ENCODE results near the gene TPRX1. TPM values are rescaled to one million over a fixed set of nuclear protein-coding genes. Genes with fewer than 3 reads are reported as not detected.

The TPRX1 gene
- total RNA-seq, 1 donor from 2014 or later: not detected

- no peak for TF ChIP-seq CTCF (IDR thresholded peaks at IDR 0.05; ENCODE audit: partially characterized antibody, unreplicated experiment)
- peaks cover 3% of the 10 kb centered on the region for H3K27me3 Mint-ChIP-seq (ENCODE audit: unreplicated experiment)
- no peak for DNase-seq
- H3K4me1 Mint-ChIP-seq (ENCODE audit: low read depth, unreplicated experiment): peaks cover 9% of the 10 kb centered on the region
- peaks cover 10% of the 10 kb centered on the region for H3K36me3 Mint-ChIP-seq (ENCODE audit: unreplicated experiment)
- H3K9me3 Mint-ChIP-seq (ENCODE audit: unreplicated experiment): peaks cover 4% of the 10 kb centered on the region
- H3K4me3 Mint-ChIP-seq (ENCODE audit: unreplicated experiment): no peak overlapping the region
- H3K27ac Mint-ChIP-seq (ENCODE audit: unreplicated experiment): no peak overlapping the region
These were observed 49.1 kb downstream of the TPRX1 start for GRCh38 chr19:47755065-47755761.

DNA sequence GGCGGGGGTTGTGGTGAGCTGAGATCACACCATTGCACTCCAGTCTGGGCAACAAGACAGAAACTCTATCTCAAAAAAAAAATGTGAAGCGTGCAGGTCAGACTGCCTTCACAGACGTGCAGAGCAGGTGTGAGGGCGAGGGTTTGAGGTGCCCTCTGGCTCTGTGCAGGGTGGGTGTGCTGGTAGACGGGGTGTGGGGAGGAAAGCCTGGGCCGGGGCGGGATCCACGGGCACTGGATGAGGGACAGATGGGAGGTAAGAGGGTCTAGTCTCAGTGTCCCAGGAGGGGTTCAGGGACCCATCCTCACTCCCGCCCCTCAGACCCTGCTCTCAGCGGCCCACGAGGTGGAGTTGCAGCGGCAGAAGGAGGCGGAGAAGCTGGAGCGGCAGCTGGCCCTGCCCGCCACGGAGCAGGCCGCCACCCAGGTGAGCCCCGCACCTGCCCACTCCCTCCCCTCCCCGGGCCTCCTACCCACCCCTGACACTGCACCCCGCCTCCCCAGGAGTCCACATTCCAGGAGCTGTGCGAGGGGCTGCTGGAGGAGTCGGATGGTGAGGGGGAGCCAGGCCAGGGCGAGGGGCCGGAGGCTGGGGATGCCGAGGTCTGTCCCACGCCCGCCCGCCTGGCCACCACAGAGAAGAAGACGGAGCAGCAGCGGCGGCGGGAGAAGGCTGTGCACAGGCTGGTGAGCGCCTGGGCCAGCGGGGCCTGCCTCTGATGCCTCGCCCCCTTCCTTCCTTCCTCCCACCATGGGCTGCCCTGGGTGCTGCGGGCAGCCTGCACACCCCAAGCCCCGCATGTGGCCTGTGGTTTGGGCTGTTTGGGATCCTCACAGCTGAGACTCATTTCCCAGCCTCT, 49.9 kb downstream of the TPRX1 start:
- Mint-ChIP-seq H3K27me3 (ENCODE audit: unreplicated experiment) (peaks cover 3% of the 10 kb centered on the region), H3K27ac (ENCODE audit: unreplicated experiment) (peak overlapping the region; percentile 44), H3K36me3 (ENCODE audit: unreplicated experiment) (peaks cover 10% of the 10 kb centered on the region), H3K4me1 (ENCODE audit: low read depth, unreplicated experiment) (peaks cover 9% of the 10 kb centered on the region), H3K4me3 (ENCODE audit: unreplicated experiment) (no peak overlapping the region), H3K9me3 (ENCODE audit: unreplicated experiment) (peaks cover 4% of the 10 kb centered on the region)
- TF ChIP-seq CTCF (IDR thresholded peaks at IDR 0.05; ENCODE audit: partially characterized antibody, unreplicated experiment): no peak
- no peak for DNase-seq

- peaks cover 4% of the 10 kb centered on the region for H3K36me3 Mint-ChIP-seq (ENCODE audit: unreplicated experiment)
- no peak overlapping the region for H3K4me3 Mint-ChIP-seq (ENCODE audit: unreplicated experiment)
These were observed 51.7 kb downstream of the TPRX1 start for GRCh38 chr19:47752440-47753211.

More at GRCh38 chr19:47752440-47753211, 51.7 kb downstream of the TPRX1 start:
- Mint-ChIP-seq H3K4me1 (ENCODE audit: low read depth, unreplicated experiment) (peaks cover 9% of the 10 kb centered on the region), H3K9me3 (ENCODE audit: unreplicated experiment) (peaks cover 2% of the 10 kb centered on the region), H3K27ac (ENCODE audit: unreplicated experiment) (peak overlapping the region; percentile 44), H3K27me3 (ENCODE audit: unreplicated experiment) (peaks cover 3% of the 10 kb centered on the region)
- no peak for DNase-seq
- no peak for TF ChIP-seq CTCF (IDR thresholded peaks at IDR 0.05; ENCODE audit: partially characterized antibody, unreplicated experiment)

Other genes with a start within 250 kb of the TPRX1 start
- not detected for gene ZNF541, start 231.4 kb downstream of the TPRX1 start, total RNA-seq (ENCODE audit: unreplicated experiment)
- 55.5 TPM for gene BICRA, start 195.4 kb downstream of the TPRX1 start, total RNA-seq (ENCODE audit: unreplicated experiment)
- gene EHD2, start 91.1 kb downstream of the TPRX1 start, total RNA-seq (ENCODE audit: unreplicated experiment): 7.6 TPM
- 163 TPM for gene NOP53, start 59.0 kb downstream of the TPRX1 start, total RNA-seq (ENCODE audit: unreplicated experiment)
- gene SELENOW, start 25.8 kb downstream of the TPRX1 start, total RNA-seq (ENCODE audit: unreplicated experiment): 291 TPM
- gene CRX, start 17.4 kb upstream of the TPRX1 start, total RNA-seq (ENCODE audit: unreplicated experiment): not detected
- gene TPRX2, start 54.7 kb upstream of the TPRX1 start, total RNA-seq (ENCODE audit: unreplicated experiment): not detected
- gene SULT2A1, start 81.8 kb upstream of the TPRX1 start, total RNA-seq (ENCODE audit: unreplicated experiment): not detected
- not detected for gene BSPH1, start 187.6 kb upstream of the TPRX1 start, total RNA-seq (ENCODE audit: unreplicated experiment)
- not detected for gene ELSPBP1, start 190.1 kb upstream of the TPRX1 start, total RNA-seq (ENCODE audit: unreplicated experiment)
- not detected for gene CABP5, start 239.5 kb upstream of the TPRX1 start, total RNA-seq (ENCODE audit: unreplicated experiment)

All from glutamatergic neuron (in vitro differentiated cells).